A673 (cell line): Measurements from ENCODE around the gene FLOT2. TPM values are rescaled to one million over a fixed set of nuclear protein-coding genes. Genes with fewer than 3 reads are reported as not detected.

ENCODE experiments used
- BruUV-seq: library from RNA; stranded (reverse); fragments of 400-500 nt; replicated peaks from 2 replicates; lab custom pipeline; 2021; lab: Mats Ljungman, UMichigan
- CTCF ChIA-PET: fragments of 300-600 bp; sonication (Branson Sonifier 250); formaldehyde crosslinking; loops from one replicate; lab custom pipeline; 2022; ENCODE audit warnings: antibody characterized with exemption; lab: Charles Lee
- POLR2A ChIA-PET: fragments of 300-600 bp; sonication (Branson Sonifier 250); formaldehyde crosslinking; loops from one replicate; lab custom pipeline; 2022; ENCODE audit warnings: antibody characterized with exemption; ENCODE audit not compliant: low non-redundant PET; lab: Charles Lee
- DNase-seq: peaks from one replicate; pipeline ENCODE4 v3.0.0-alpha.2; 2015; ENCODE audit warnings: low spot score
- H3K27ac ChIP-seq: fragments of 200-600 bp; sonication (generic); 2 replicates; pipeline ENCODE4 v1.5.1; 2016; ENCODE audit warnings: mixed run types, low read depth, mild to moderate bottlenecking, mixed read lengths, antibody characterized with exemption, low read length; ENCODE audit not compliant: poor library complexity, severe bottlenecking
- H3K27me3 ChIP-seq: fragments of 200-600 bp; sonication (generic); replicated peaks from 2 replicates; pipeline ENCODE4 v1.6.1; 2017; ENCODE audit warnings: mixed run types, low read depth, mild to moderate bottlenecking, mixed read lengths, antibody characterized with exemption, low read length; ENCODE audit not compliant: insufficient read depth, poor library complexity
- H3K36me3 ChIP-seq: fragments of 200-600 bp; sonication (generic); 2 replicates; pipeline ENCODE4 v1.6.1; 2016; ENCODE audit warnings: mixed run types, mild to moderate bottlenecking, mixed read lengths, antibody characterized with exemption, low read length; ENCODE audit not compliant: insufficient read depth, poor library complexity, severe bottlenecking
- H3K4me1 ChIP-seq: fragments of 200-600 bp; sonication (generic); 2 replicates; pipeline ENCODE4 v1.6.1; 2017; ENCODE audit warnings: mixed run types, mild to moderate bottlenecking, mixed read lengths, antibody characterized with exemption, low read length; ENCODE audit not compliant: insufficient read depth, poor library complexity, severe bottlenecking
- H3K4me3 ChIP-seq: fragments of 200-600 bp; sonication (generic); 2 replicates; pipeline ENCODE4 v1.5.1; 2016; ENCODE audit warnings: low read depth, mixed run types, mild to moderate bottlenecking, mixed read lengths, low read length; ENCODE audit not compliant: poor library complexity, severe bottlenecking
- H3K9me3 ChIP-seq: fragments of 200-600 bp; sonication (generic); 2 replicates; pipeline ENCODE4 v1.6.1; 2016; ENCODE audit warnings: mixed run types, low read depth, mild to moderate bottlenecking, mixed read lengths, antibody characterized with exemption, low read length; ENCODE audit not compliant: poor library complexity, severe bottlenecking
- CTCF ChIP-seq: fragments of 300-800, 200-600 bp; sonication (generic); conservative IDR thresholded peaks from 2 replicates; pipeline ENCODE4 v1.5.1; 2017; ENCODE audit warnings: low read depth, mild to moderate bottlenecking, antibody characterized with exemption, low read length, moderate library complexity, mixed read lengths
- EZH2 ChIP-seq: fragments of 200-600 bp; sonication (generic); IDR thresholded peaks from 2 replicates; pipeline ENCODE4 v1.6.1; 2017; ENCODE audit warnings: borderline replicate concordance, low read depth, mild to moderate bottlenecking, mixed read lengths, antibody characterized with exemption, low read length; ENCODE audit not compliant: poor library complexity, severe bottlenecking
- intact Hi-C: fragments of 100-400 bp; cut with micrococcal nuclease; formaldehyde crosslinking; loops from one replicate; pipeline ENCODE4 v1.10.0; 2022; ENCODE audit not compliant: unreplicated experiment
- total RNA-seq: library from RNA; stranded (reverse); gene quantifications from 2 replicates; pipeline ENCODE4 v1.2.3, GENCODE V29; 2021

Gene FLOT2
- total RNA-seq, 1 experiment from 2014 or later: 79.1 TPM

GRCh38 chr17:28929787-28930186, 32.3 kb upstream of the FLOT2 start:
- ChIA-PET POLR2A (no interaction called here), CTCF (interaction anchor here (0.6 kb wide), 1 partner anchor 9 kb away, joined by 3 read pairs; no protein-coding TSS in a partner anchor)
- H3K27me3 ChIP-seq: no peaks in the 10 kb centered on the region
- BruUV-seq: no TSS peak
- intact Hi-C loops: no loop called here
- TF ChIP-seq EZH2: no peak
- no peak for TF ChIP-seq CTCF
- peaks cover 8% of the 10 kb centered on the region for H3K4me1 ChIP-seq
- no peak for DNase-seq
- H3K36me3 ChIP-seq: peaks cover 12% of the 10 kb centered on the region
- H3K4me3 ChIP-seq: no peak overlapping the region
- H3K9me3 ChIP-seq: no peaks in the 10 kb centered on the region
- no peak overlapping the region for H3K27ac ChIP-seq

- no TSS peak for BruUV-seq
Measured at GRCh38 chr17:28928061-28928460, 30.5 kb upstream of the FLOT2 start.

GRCh38 chr17:28926786-28927185, 29.3 kb upstream of the FLOT2 start:
- POLR2A ChIA-PET: interaction anchor here (0.5 kb wide), 1 partner anchor 163 kb away, joined by 3 read pairs; no protein-coding TSS in a partner anchor
- CTCF ChIA-PET: no interaction called here
- Histone ChIP-seq H3K4me3 (no peak overlapping the region), H3K27me3 (no peaks in the 10 kb centered on the region), H3K4me1 (peaks cover 8% of the 10 kb centered on the region), H3K9me3 (no peaks in the 10 kb centered on the region), H3K27ac (peak overlapping the region; percentile 43), H3K36me3 (peaks cover 37% of the 10 kb centered on the region)
- intact Hi-C loops: no loop called here
- DNase-seq: no peak
- no TSS peak for BruUV-seq
- TF ChIP-seq CTCF: no peak
- no peak for TF ChIP-seq EZH2

More at GRCh38 chr17:28928061-28928460, 30.5 kb upstream of the FLOT2 start:
- H3K4me1 ChIP-seq: peaks cover 8% of the 10 kb centered on the region
- ChIA-PET CTCF (no interaction called here), POLR2A (no interaction called here)
- no peaks in the 10 kb centered on the region for H3K9me3 ChIP-seq
- H3K4me3 ChIP-seq: no peak overlapping the region
- peaks cover 24% of the 10 kb centered on the region for H3K36me3 ChIP-seq
- no peak for DNase-seq
- intact Hi-C loops: no loop called here
- no peak overlapping the region for H3K27ac ChIP-seq
- no peaks in the 10 kb centered on the region for H3K27me3 ChIP-seq
- TF ChIP-seq EZH2: no peak
- no peak for TF ChIP-seq CTCF
